ENCODE results near the gene IL4R. TPM values are rescaled to one million over a fixed set of nuclear protein-coding genes. Genes with fewer than 3 reads are reported as not detected.
A peak's percentile ranks its signal among the peaks of the same experiment; 100 is the strongest.
"Not testable (repeated sequence)": the region's sequence is repeated elsewhere in the genome, so short reads cannot be mapped to it uniquely, and the experiment has no call there.

Gene IL4R
- total RNA-seq, 1 donor from 2014 or later: 64.1 TPM

DNA sequence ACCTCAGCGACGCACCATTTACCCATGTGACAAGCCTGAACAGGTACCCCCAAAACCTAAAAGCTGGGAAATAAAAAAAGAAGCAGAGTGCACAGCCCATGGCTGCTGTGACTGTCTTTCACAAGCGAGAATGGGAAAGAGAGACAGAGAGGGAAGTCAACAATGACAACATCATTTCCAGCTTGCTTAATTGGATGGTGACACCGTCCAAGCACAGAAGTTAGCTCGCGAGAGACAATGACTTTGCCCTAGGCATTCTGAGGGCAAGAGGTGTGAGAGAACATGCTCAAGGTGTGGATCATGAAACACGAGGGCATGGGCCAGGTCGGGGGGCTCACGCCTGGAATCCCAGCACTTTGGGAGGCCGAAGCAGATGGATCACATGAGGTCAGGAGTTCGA, 25.9 kb upstream of the IL4R start:
- Histone ChIP-seq H3K4me3 (no peak overlapping the region), H3K27ac (no peak overlapping the region), H3K27me3 (no peaks in the 10 kb centered on the region), H3K36me3 (no peaks in the 10 kb centered on the region), H3K9me3 (no peaks in the 10 kb centered on the region), H3K4me1 (no peaks in the 10 kb centered on the region)
- TF ChIP-seq, protein P1, sequence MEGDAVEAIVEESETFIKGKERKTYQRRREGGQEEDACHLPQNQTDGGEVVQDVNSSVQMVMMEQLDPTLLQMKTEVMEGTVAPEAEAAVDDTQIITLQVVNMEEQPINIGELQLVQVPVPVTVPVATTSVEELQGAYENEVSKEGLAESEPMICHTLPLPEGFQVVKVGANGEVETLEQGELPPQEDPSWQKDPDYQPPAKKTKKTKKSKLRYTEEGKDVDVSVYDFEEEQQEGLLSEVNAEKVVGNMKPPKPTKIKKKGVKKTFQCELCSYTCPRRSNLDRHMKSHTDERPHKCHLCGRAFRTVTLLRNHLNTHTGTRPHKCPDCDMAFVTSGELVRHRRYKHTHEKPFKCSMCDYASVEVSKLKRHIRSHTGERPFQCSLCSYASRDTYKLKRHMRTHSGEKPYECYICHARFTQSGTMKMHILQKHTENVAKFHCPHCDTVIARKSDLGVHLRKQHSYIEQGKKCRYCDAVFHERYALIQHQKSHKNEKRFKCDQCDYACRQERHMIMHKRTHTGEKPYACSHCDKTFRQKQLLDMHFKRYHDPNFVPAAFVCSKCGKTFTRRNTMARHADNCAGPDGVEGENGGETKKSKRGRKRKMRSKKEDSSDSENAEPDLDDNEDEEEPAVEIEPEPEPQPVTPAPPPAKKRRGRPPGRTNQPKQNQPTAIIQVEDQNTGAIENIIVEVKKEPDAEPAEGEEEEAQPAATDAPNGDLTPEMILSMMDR (IDR thresholded peaks at IDR 0.05): no peak
- TF ChIP-seq POLR2AphosphoS5 (IDR thresholded peaks at IDR 0.05; ENCODE audit: insufficient read depth in 1 of 2, low read depth in 1 of 2) (no peak), POLR2A (IDR thresholded peaks at IDR 0.05) (no peak)
- peak in 1 of 2 donors; percentile 77 for DNase-seq (ENCODE audit: extremely low spot score in 2 of 2)
- intact Hi-C loops (cut with DNase I): no loop called here

DNA sequence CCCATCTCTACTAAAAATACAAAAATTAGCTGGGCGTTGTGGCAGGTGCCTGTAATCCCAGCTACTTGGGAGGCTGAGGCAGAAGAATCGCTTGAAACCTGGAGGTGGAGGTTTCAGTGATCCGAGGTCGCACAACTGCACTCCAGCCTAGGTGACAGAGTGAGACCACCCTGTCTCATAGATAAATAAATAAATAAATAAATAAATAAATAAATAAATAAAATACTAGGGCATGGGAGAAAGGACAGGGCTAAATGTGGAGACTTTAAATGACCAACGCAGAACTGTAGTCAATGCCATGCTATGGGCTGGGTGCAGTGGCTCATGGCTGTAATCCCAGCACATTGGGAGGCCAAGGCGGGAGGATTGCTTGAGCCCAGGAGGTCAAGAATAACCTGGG, 25.5 kb upstream of the IL4R start:
- H3K36me3 ChIP-seq; H3K27ac ChIP-seq; intact Hi-C loops (cut with DNase I); DNase-seq (ENCODE audit: extremely low spot score in 2 of 2); H3K4me1 ChIP-seq; H3K27me3 ChIP-seq; H3K4me3 ChIP-seq; H3K9me3 ChIP-seq: not testable (repeated sequence)

DNA sequence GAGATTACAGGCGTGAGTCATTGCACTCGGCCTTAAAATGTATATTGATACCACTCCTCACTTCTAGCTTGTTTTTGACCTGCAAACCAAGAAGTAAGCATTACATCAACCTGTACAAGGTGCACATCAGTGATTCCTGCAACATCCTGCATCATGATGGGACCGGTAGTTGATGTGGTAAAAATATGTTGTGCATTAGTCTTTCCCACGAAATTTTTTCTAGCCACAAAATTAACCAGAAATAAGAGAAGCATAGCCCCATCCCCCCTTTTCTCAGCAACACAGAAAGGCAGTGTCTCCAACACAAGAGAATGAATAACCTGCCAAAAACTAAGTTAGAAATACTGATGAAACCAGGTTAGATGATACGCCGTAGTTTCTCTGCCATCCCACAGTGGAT, 24.1 kb upstream of the IL4R start:
- Histone ChIP-seq H3K4me1 (no peaks in the 10 kb centered on the region), H3K36me3 (no peaks in the 10 kb centered on the region), H3K4me3 (no peak overlapping the region), H3K27ac (no peak overlapping the region), H3K27me3 (no peaks in the 10 kb centered on the region), H3K9me3 (no peaks in the 10 kb centered on the region)
- no peak for DNase-seq (ENCODE audit: extremely low spot score in 2 of 2)
- intact Hi-C loops (cut with DNase I): no loop called here
- TF ChIP-seq, protein P1 (IDR thresholded peaks at IDR 0.05): no peak
- TF ChIP-seq POLR2A (IDR thresholded peaks at IDR 0.05) (no peak), POLR2AphosphoS5 (IDR thresholded peaks at IDR 0.05; ENCODE audit: insufficient read depth in 1 of 2, low read depth in 1 of 2) (no peak)

DNA sequence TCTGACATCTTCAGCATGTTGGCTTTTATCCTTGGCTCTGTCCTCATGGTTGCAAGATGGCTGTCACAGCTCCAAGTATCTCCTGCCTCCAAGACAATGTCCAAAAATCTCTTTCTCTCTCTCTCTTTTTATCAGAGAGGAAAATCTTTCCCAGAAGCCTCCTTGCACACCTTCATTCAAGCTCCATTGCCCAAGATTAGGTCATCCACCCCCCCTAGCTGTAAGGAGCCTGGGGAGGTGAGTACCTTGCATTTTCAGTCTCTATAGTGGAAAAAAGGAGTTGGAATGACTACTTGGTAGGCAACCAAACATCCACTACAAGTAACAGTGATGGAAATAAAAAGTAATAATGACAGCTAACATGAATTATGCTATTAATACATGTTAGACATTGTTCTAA, 23.2 kb upstream of the IL4R start:
- no peak for DNase-seq (ENCODE audit: extremely low spot score in 2 of 2)
- no peak overlapping the region for H3K27ac ChIP-seq

DNA sequence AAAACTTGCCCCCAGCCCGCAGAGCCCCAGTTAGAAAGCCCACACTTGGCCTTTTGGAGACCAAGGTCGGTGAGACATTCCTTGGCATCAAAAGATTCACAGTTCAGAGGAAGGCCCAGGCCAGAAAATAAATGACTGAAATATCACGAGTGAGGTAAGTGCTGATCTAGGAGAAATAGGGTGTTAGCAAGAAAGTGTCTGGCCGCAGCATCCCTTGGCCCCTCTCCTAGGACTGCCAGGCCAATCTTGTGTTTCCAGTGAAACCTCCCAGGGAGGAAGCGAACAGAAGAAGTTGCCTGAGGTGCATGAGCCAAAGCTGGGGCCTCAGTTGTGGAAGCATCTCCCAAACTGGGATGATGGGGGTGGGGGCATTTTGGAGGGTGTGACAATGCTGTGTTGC, 22.7 kb upstream of the IL4R start:
- H3K27ac ChIP-seq: no peak overlapping the region

More for the DNA sequence above, 23.2 kb upstream of the IL4R start:
- TF ChIP-seq, protein P1 (IDR thresholded peaks at IDR 0.05): no peak
- TF ChIP-seq POLR2A (IDR thresholded peaks at IDR 0.05) (no peak), POLR2AphosphoS5 (IDR thresholded peaks at IDR 0.05; ENCODE audit: insufficient read depth in 1 of 2, low read depth in 1 of 2) (no peak)
- Histone ChIP-seq H3K4me3 (no peak overlapping the region), H3K27me3 (no peaks in the 10 kb centered on the region), H3K4me1 (no peaks in the 10 kb centered on the region), H3K9me3 (no peaks in the 10 kb centered on the region), H3K36me3 (no peaks in the 10 kb centered on the region)
- intact Hi-C loops (cut with DNase I): no loop called here

More for the DNA sequence above, 22.7 kb upstream of the IL4R start:
- Histone ChIP-seq H3K4me1 (no peaks in the 10 kb centered on the region), H3K36me3 (no peaks in the 10 kb centered on the region), H3K9me3 (no peaks in the 10 kb centered on the region), H3K27me3 (no peaks in the 10 kb centered on the region), H3K4me3 (no peak overlapping the region)
- peak in 1 of 2 donors; percentile 86 for DNase-seq (ENCODE audit: extremely low spot score in 2 of 2)
- intact Hi-C loops (cut with DNase I): no loop called here
- TF ChIP-seq POLR2A (IDR thresholded peaks at IDR 0.05) (no peak), POLR2AphosphoS5 (IDR thresholded peaks at IDR 0.05; ENCODE audit: insufficient read depth in 1 of 2, low read depth in 1 of 2) (no peak)
- TF ChIP-seq, protein P1 (IDR thresholded peaks at IDR 0.05): no peak
